Amniotic stem cell (primary cell): Measurements from ENCODE around the gene KCNMB2.
"Not testable (repeated sequence)": the region's sequence is repeated elsewhere in the genome, so short reads cannot be mapped to it uniquely, and the experiment has no call there.

Source experiments
- DNase-seq: peaks from one replicate; lab custom pipeline; 2025; lab: John Stamatoyannopoulos, UW

KCNMB2 gene

DNA sequence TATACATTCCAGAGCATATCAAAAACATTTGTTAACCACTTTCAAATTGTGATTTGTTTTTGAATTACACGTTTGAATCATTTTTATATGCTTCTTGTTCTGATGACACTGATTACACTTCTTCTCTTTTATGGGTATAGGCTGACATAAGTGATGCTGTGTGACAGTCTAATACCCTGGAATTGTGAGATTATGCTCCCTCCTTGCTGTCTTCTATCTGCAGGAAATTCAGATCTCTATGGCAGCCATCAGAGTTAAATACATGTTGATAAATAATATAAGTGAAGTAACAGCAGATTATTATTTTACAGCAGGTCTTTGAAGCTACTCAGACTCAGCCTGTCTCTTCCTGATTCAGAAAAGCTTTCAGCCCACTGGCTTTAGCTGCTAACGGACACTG is 286.5 kb downstream of the KCNMB2 start:
- no peak for DNase-seq

DNA sequence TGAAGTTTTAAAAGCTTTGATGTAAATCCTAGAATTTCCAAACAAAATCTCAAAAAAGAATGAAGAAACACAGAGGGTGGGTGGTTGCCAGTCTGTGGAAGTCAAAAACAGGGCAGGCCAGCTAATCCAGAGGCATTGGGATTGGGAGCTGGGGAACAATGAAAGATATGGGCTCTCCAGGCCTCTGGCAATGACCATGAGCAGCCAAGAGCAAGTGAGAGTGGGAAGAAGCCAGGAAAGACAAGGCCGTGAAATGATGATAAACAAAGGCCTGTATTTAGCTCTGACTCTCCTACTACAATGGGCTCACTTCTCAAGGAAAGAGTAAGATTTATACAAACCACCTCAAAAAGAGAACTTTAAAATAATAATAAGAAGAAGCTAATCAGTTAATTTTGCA is 286.9 kb downstream of the KCNMB2 start:
- DNase-seq: no peak

DNA sequence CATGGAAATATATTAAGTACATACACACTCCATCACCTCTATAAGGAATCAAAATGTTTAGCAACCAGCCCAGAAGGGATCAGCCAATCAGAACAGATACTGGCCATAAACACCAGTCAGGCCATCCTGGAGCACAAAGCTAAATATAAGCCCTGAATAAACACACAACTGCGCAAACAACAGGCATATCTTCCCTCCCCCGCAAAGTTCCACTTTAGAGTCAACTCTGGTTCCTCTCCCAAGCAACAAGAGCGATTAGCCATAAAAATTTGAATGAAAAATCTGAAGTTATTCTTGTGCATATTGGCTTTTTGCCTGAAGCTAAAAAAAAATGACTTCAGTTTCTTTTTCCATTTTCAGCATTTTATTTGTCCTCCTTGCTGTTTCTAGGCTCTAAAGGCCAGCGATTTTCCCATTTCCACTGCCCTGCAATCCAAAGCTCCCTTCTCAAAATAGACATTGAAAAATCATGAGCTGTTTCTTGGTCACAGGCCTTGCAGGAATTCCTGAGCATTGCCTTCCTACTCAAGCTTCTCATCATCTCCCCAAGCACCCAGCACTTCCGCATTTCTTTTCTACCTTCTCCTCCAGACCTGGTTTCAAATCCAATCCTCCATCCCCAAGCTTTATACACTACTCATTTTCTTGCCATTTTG is 287.5 kb downstream of the KCNMB2 start:
- DNase-seq: no peak

- DNase-seq: no peak
Observed at GRCh38 chr3:178826435-178827123, 290.3 kb downstream of the KCNMB2 start.

GRCh38 chr3:178827285-178827856 is 291.1 kb downstream of the KCNMB2 start:
- no peak for DNase-seq

DNA sequence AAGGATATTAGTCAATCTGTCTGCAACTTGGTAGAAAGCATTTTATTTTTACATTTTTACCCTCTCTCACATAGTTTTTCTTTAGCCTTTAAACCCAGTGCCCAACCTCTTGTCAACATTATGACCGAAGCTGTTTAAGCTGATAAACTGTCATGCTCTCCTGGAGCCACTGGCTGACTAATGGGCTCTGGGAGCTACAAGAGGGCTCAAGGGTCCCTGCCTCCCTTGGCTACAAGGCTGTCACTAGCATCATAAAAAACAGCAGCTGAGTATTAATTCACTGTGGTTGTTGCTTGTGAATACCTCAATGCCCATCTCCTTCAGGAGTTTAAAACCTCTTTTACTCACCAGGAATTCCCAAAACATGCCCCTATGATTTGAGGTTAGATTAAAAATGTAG is 297.5 kb downstream of the KCNMB2 start:
- DNase-seq: no peak

- no peak for DNase-seq
Observed at GRCh38 chr3:178835033-178835432, 298.8 kb downstream of the KCNMB2 start.

- no peak for DNase-seq
Observed at GRCh38 chr3:178837512-178837911, 301.3 kb downstream of the KCNMB2 start.

- DNase-seq: no peak
Observed at GRCh38 chr3:178840586-178840985, 304.4 kb downstream of the KCNMB2 start.

DNA sequence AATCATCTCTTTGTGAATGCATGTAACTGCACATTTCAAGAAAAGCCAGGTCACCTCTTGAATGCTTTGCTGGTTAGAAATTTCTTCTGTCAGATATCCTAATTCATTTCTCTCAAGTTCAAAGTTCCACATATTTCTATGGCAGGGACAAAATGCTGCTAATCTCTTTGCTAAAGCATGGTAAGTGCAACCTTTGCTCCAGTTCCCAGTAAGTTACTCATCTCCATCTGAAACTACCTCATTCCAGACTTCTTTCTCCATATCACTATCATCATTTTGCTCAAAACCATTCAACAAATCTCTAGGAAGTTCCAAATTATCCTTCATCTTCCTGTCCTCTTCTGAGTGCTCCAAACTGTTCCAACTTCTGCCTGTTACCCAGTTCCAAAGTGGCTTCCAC is 304.8 kb downstream of the KCNMB2 start:
- no peak for DNase-seq

DNA sequence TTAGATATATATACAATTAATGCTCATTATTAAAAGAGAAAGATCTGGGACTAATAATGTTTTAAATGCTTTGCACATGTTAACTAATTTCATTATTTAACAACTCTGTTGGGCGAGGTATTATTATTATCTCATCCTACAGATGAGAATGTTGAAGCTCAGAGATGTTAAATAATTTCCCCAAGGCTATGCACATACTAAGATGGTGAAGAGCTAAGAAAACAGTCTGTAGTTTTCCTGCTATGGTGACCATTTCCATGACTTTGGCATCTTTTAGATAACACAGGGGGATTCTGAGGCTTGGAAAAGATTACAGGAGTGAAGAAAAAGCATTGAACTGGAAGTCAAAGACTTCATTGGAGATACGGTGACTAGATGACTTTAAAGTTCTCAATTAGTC is 308.7 kb downstream of the KCNMB2 start:
- no peak for DNase-seq

DNA sequence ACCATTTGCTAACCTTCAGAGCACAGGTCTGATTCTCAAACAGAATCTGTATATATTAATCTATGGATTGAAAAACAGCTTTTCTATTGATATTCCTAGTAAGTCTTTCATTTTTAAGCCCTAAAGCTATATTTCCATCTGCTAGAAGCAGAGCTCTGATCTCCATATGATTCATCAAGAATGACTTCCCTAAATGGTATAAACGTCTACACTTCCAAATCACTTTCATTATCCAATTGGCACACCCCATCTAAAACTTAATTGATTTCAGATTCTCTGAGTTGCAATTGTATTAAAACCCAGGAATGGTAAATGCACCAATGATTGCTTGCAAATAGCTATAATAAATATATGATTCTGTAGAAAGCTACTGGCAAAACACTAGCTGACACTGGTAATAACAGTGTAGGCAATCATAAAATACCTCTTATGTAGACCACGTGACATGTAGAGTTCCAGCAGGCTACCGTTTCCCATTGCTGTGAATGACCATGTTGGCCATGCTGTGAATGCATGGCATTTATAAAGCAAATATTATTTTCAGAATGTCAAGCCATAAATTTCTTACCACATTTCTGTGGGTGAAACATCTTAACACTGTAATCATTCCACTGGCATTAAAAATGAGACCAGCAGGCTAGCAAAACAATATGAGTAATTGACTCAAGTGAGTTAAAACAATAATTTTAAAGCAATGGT is 309.3 kb downstream of the KCNMB2 start:
- DNase-seq: no peak

DNA sequence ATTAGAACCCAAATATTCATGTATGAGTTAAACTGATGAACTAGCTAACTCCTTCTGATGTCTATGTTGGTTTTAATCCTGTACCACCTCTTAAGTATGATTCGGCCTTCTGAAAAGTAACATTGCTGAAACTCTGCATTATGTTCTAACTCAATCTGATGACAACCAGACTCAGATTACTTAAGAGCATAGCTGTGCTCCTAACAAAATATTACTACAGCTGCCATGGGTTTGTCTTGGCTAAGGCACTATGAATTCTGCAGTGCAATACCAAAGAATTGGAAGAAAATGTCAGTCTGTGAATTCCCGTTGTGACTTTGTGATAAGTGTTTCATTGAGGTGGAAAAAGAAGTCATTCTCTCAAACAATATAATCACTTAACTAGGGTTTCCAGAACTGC is 311.0 kb downstream of the KCNMB2 start:
- peak; percentile 18 for DNase-seq

DNA sequence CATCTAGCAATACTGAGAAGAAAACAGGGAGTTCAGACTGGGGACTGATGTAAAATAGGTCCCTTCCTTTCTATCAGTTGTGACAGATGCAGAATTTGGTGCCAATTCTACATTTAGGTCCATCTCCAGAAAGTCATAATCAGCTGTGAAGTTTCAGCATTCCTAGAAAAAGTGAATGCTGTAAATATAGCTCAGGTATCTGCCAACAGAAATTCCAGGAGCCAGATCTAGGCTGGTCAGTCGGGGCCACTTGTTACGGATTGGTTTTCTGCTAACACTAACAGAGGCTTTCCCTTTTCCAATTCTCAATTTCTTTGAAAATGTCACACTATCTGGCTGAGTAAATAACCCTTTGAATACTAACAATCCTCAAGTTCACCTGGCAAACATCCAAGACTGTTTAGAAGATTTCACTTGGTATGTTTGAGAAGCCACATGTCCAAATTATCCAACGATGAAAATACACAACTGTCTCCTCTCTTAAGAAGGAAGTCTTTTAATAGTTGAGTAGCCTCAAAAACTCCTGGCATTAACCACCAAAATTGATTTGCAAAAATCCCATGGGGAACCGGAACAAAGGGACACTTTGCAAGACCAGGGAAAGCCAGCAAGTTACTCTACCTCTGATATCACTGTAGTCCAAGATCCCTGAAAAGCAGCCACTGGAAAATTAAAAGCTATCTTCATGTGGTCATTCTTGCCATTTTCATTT is 313.1 kb downstream of the KCNMB2 start:
- no peak for DNase-seq

GRCh38 chr3:178850450-178851190 is 314.4 kb downstream of the KCNMB2 start:
- DNase-seq: no peak

DNA sequence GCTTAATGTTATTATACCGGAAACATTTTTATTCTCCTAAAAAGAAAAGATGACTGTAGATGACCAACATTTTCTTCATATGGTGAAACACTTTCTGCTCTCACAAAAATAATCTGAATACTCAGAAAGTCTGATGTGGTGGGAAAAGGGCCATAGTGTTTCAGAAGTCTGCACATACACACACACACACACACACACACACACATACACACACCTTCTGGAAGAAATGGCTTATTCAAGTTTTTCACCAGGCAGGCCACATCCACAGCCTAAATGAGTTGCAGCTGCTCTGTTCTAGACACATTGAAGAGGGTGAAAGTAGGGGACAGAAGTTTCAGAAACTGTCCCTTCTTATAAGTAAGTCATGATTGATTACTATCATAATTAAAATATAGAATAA is 315.3 kb downstream of the KCNMB2 start:
- no peak for DNase-seq

DNA sequence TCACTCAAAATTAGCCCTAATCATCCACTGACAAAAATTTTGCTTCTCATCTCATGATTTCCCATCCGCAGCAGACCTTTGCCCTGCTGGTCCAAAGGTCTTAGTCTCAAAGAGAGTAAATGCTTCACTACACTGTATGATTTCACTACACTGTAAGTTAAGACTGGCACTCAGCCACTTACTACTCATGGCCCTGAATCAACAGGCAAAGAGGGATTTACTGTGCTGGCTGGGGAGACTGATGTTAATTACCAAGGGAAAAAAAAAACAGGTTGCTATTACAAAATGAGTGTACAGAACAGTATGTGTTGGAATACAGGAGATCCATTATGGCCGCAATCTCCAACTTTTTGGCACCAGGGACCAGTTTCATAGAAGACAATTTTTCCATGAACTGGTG is 320.6 kb downstream of the KCNMB2 start:
- no peak for DNase-seq

GRCh38 chr3:178859386-178859785 is 323.1 kb downstream of the KCNMB2 start:
- DNase-seq: no peak

DNA sequence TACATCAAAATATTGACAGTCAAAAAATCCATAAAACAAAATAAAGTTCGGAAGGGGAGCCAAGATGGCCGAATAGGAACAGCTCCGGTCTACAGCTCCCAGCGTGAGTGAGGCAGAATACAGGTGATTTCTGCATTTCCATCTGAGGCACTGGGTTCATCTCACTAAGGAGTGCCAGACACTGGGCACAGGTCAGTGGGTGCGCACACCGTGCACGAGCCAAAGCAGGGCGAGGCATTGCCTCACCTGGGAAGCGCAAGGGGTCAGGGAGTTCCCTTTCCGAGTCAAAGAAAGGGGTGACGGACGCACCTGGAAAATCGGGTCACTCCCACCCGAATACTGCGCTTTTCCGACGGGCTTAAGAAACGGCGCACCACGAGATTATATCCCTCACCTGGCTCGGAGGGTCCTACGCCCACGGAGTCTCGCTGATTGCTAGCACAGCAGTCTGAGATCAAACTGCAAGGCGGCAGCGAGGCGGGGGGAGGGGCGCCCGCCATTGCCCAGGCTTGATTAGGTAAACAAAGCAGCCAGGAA is 323.7 kb downstream of the KCNMB2 start:
- DNase-seq: not testable (repeated sequence)

DNA sequence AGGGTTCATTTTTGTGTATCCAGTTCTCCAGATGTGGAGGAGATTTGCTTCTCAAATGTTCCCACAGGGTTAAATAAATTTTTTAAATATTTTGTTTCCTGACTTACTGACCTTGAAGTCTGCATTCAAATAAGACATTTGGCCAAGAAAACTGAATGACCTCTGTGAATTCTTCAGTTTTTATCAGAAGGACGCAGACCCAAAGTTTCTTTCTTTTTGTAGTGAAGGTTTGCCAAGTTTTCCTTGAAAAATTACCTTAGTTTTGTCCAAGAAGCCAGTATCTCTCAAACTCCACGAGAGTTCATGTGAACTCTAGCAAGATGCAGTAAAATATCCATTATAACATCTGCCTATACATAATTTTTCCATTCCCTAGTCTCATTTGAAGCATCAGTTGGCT is 332.4 kb downstream of the KCNMB2 start:
- DNase-seq: no peak

GRCh38 chr3:178870085-178870484 is 333.8 kb downstream of the KCNMB2 start:
- DNase-seq: no peak
